CD4-positive, alpha-beta memory T cell (primary cell): Measurements from ENCODE around the gene MED23. TPM values are rescaled to one million over a fixed set of nuclear protein-coding genes. Genes with fewer than 3 reads are reported as not detected.

ENCODE experiments used
- CTCF ChIA-PET: fragments of 350-600 bp; sonication (Branson Sonifier 250); formaldehyde crosslinking; loops from one replicate; lab custom pipeline; 2021; ENCODE audit warnings: inconsistent platforms; ENCODE audit not compliant: partially characterized antibody; lab: Charles Lee
- POLR2A ChIA-PET: fragments of 350-600 bp; sonication (Branson Sonifier 250); formaldehyde crosslinking; loops from one replicate; lab custom pipeline; 2021; ENCODE audit not compliant: partially characterized antibody; lab: Charles Lee
- DNase-seq, 5 donors: peaks; one replicate each; pipeline versions ENCODE4 v3.0.0 to v3.0.0-alpha.2; 2020 to 2022; ENCODE audit warnings: mixed read lengths in 1 of 5
- H3K27ac ChIP-seq: one replicate; pipeline ENCODE4 v1.7.0; 2013; ENCODE audit warnings: low read depth, low read length
- H3K27me3 ChIP-seq: 2 replicates; pipeline ENCODE4 v1.7.0; 2013; ENCODE audit warnings: mild to moderate bottlenecking, low read length, moderate library complexity; ENCODE audit not compliant: insufficient read depth
- H3K36me3 ChIP-seq: 2 replicates; pipeline ENCODE4 v1.7.0; 2013; ENCODE audit warnings: mild to moderate bottlenecking, low read length, moderate library complexity; ENCODE audit not compliant: insufficient read depth
- H3K4me1 ChIP-seq: 2 replicates; pipeline ENCODE4 v1.7.0; 2013; ENCODE audit warnings: mild to moderate bottlenecking, low read length, moderate library complexity; ENCODE audit not compliant: insufficient read depth
- H3K4me3 ChIP-seq, 2 donors: one replicate each; pipeline ENCODE4 v1.7.0; 2013; ENCODE audit warnings: low read length in 2 of 2, mild to moderate bottlenecking in 1 of 2
- H3K9me3 ChIP-seq, 2 donors: one replicate each; pipeline ENCODE4 v1.7.0; 2013; ENCODE audit warnings: low read length in 2 of 2, control low read depth in 1 of 2; ENCODE audit not compliant: control insufficient read depth in 1 of 2
- H3K27ac Mint-ChIP-seq, 7 donors: one replicate each; pipeline ENCODE4 v1.8.0; 2020 to 2021; ENCODE audit warnings: mixed read lengths in 7 of 7, mild to moderate bottlenecking in 6 of 7, inconsistent platforms in 3 of 7, moderate library complexity in 3 of 7
- H3K27me3 Mint-ChIP-seq, 2 donors: one replicate each; pipeline ENCODE4 v1.8.0; 2020 to 2021; ENCODE audit warnings: mixed read lengths in 2 of 2
- H3K36me3 Mint-ChIP-seq, 2 donors: one replicate each; pipeline ENCODE4 v1.8.0; 2020 to 2021; ENCODE audit warnings: mixed read lengths in 2 of 2, inconsistent platforms in 1 of 2, mild to moderate bottlenecking in 1 of 2
- H3K4me1 Mint-ChIP-seq, 4 donors: one replicate each; pipeline ENCODE4 v1.8.0; 2020 to 2021; ENCODE audit warnings: mixed read lengths in 4 of 4, mild to moderate bottlenecking in 1 of 4
- H3K4me3 Mint-ChIP-seq, 8 donors: one replicate each; pipeline ENCODE4 v1.8.0; 2020 to 2021; ENCODE audit warnings: mixed read lengths in 8 of 8, mild to moderate bottlenecking in 7 of 8, moderate library complexity in 6 of 8, inconsistent platforms in 3 of 8
- H3K9me3 Mint-ChIP-seq, 8 donors: one replicate each; pipeline ENCODE4 v1.8.0; 2020 to 2021; ENCODE audit warnings: mixed read lengths in 8 of 8, mild to moderate bottlenecking in 5 of 8, inconsistent platforms in 3 of 8, moderate library complexity in 1 of 8
- intact Hi-C: fragments of 100-400 bp; cut with micrococcal nuclease; formaldehyde crosslinking; loops from one replicate; pipeline ENCODE4 v1.15.1; 2023
- polyA plus RNA-seq, 2 donors: library from polyadenylated mRNA; unstranded; fragments of 300-500 nt; fragmentation: Illumina TruSeq; gene quantifications; one replicate each; pipeline ENCODE4 v1.2.3, GENCODE V29; 2021
- total RNA-seq, 2 experiments: library from RNA; stranded (reverse); gene quantifications; one replicate each; pipeline ENCODE4 v1.2.3, GENCODE V29; 2021

MED23 gene
- total and polyA plus RNA-seq, 4 experiments from 2014 or later = 10.9 to 56.4 (median 35.8) TPM

DNA sequence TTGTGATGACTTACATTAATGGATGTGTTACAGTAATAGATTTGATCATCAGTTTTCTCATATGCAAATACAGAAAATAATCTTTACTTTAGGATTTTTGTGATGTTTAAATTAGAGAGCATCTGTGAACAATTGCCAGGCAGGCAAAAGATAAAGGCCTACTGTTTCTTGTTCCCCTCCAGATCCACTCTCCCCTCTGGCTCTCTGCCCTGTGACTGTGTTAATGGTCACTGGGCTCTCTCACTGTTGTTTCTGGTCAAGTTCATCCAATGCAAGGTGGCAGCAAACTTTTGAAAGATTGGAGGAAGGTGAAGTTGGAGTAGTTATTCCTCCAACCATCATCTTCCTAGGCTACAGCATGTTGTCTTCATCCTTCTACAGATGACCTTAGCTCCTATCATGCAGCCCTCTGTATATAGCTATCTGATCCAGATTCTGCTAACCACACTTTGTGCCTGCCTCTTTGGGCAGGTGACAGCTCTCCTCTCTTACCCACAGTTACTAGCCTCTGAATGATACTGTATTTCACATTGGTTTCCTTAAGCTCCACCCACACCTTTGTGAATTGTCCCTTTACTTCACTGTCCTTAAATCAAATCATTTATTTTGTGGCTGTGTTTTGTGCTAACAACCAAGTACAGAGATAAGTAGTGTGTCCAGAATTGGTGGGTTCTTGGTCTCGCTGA, 103.9 kb downstream of the MED23 start:
- peak overlapping the region in 6 of 8 donors; percentile 1 to 70 (median 18) for H3K4me3 Mint-ChIP-seq
- CTCF ChIA-PET = interaction anchor here (0.6 to 2.6 kb wide), 5 partner anchors 8 to 1643 kb away, joined by 3 to 9 read pairs (median 3); no protein-coding TSS in a partner anchor
- H3K27ac Mint-ChIP-seq = peak overlapping the region in 5 of 7 donors; percentile 55 to 83 (median 63)

More for the DNA sequence above, 103.9 kb downstream of the MED23 start:
- H3K4me1 Mint-ChIP-seq = peaks cover 12 to 34% (median 23%) of the 10 kb centered on the region in 4 donors
- Histone ChIP-seq H3K4me3 (no peak overlapping the region), H3K9me3 (no peaks in the 10 kb centered on the region), H3K36me3 (no peaks in the 10 kb centered on the region), H3K27me3 (no peaks in the 10 kb centered on the region), H3K27ac (no peak overlapping the region), H3K4me1 (peaks cover 10% of the 10 kb centered on the region)
- intact Hi-C loops = no loop called here
- peaks cover 0 to 5% (median 0%) of the 10 kb centered on the region in 8 donors for H3K9me3 Mint-ChIP-seq
- H3K36me3 Mint-ChIP-seq = no peaks in the 10 kb centered on the region
- H3K27me3 Mint-ChIP-seq = peaks cover 0 to 2% of the 10 kb centered on the region in 2 donors
- POLR2A ChIA-PET = no interaction called here
- no peak for DNase-seq

Other genes with a start within 250 kb of the MED23 start
- not detected for gene ARG1, start 55.0 kb downstream of the MED23 start, total RNA-seq
- gene ARG1, start 55.0 kb downstream of the MED23 start, polyA plus RNA-seq = 1 to 10 TPM in 1 of 2 donors, not detected in 1; 1.0 TPM
- under 1 TPM; 0.33 to 0.79 TPM for gene ENPP3, start 9.1 kb upstream of the MED23 start, total RNA-seq
- under 1 TPM; 0.15 to 0.23 TPM for gene ENPP3, start 9.1 kb upstream of the MED23 start, polyA plus RNA-seq
- not detected for gene OR2A4, start 73.2 kb upstream of the MED23 start, total RNA-seq
- gene OR2A4, start 73.2 kb upstream of the MED23 start, polyA plus RNA-seq = not detected
- gene CTAGE9, start 82.8 kb upstream of the MED23 start, total RNA-seq = not detected
- gene CTAGE9, start 82.8 kb upstream of the MED23 start, polyA plus RNA-seq = not detected
- under 1 TPM; 0.11 to 0.52 TPM for gene ENPP1, start 179.8 kb upstream of the MED23 start, total RNA-seq
- gene ENPP1, start 179.8 kb upstream of the MED23 start, polyA plus RNA-seq = under 1 TPM in 1 of 2 donors, not detected in 1; 0.03 TPM